Fibroblast of skin of right biceps (primary cell): ENCODE results near the gene STX18.
A peak's percentile ranks its signal among the peaks of the same experiment; 100 is the strongest.
"Not testable (repeated sequence)": the region's sequence is repeated elsewhere in the genome, so short reads cannot be mapped to it uniquely, and the experiment has no call there.

Experiments used
- DNase-seq: peaks from one replicate; pipeline ENCODE4 v3.0.0-alpha.2; 2013

The STX18 gene

DNA sequence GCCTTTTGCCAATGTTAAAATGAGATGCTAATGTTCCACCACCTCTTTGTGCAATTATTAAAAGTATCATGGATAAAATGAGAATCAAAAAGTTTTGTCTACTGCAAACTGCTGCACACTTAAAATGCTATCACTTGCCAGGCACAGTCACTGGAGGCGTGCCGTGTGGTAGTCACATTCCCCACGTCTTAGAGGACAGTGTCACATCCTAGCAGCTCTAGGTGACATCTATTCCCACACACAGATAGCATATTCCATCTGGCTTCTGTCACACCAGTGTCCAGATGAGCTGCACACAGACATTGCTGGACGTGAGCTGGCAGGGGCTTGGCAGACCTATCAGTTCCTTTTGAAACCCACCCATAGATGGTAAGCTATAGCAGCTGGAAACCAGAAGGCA lies 107.9 kb downstream of the STX18 start:
- DNase-seq = no peak

DNA sequence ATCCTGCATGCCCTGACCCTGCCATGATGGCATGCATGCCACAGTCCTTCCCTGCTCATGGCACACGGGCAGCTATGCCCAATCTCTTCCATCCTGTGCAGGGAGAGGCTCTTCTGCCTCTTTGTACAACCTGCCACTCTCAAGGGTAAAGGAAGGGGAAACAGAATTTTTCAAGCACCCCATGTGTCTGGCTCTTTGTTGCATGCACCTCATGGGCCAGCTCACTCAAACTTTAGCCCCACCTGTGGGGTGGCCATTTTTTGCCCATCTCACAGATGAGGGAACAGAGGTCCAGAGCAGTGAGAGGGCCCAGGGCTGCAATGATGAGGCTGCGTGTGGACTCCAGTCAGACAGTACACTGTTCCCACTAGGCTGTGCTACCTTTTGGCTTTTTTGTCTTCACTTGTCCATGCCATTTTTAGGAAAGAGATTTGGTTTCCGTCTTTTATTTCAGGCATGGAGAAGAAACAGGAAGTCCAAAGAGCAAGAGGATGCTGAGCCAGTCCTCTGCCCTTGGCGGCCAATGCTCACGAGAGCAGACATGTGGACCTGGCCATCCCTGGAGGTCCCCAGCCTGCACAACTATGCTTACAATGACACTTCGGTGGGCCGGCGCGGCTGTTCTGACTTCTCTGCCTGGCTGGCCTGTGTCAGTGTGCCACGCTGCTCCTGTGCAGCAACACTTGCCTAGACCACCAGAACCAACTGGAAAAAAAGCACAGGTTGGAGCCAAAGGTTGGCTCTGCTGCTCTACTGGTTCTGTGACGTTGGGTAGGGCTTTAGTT lies 109.3 kb downstream of the STX18 start:
- DNase-seq = no peak

DNA sequence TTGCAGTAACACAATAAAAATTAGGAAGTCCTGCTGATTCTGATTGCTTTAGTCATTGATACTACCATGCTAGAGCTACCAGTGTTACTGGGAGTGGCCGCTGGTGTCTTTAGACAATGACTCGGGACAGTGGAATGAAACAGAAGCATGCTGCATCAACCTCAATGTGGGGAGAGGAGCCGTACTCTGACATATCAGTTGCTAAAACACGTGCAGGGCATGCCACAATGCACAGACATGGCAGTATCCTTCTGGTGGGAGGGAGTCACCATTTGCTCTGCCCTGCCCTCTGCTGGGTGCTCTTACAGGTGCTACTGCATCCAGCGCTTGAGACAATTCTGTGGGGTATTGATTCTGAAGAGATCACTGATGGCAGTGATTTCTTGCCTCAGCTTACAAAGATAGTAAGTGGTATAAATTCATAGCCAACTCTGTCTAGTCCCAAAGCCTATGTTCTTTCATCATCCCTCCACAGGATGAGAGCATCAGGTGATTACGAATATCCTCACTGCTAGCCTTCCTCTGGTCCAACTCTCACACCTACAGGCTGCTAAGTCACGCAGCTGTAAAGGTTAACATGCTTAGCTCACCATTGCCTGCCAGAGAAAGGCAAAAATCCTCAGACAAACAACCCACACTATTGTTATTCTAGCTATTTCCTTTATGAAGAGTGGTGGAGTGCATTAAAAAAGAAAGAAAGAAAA lies 111.2 kb downstream of the STX18 start:
- DNase-seq = peak; percentile 95

DNA sequence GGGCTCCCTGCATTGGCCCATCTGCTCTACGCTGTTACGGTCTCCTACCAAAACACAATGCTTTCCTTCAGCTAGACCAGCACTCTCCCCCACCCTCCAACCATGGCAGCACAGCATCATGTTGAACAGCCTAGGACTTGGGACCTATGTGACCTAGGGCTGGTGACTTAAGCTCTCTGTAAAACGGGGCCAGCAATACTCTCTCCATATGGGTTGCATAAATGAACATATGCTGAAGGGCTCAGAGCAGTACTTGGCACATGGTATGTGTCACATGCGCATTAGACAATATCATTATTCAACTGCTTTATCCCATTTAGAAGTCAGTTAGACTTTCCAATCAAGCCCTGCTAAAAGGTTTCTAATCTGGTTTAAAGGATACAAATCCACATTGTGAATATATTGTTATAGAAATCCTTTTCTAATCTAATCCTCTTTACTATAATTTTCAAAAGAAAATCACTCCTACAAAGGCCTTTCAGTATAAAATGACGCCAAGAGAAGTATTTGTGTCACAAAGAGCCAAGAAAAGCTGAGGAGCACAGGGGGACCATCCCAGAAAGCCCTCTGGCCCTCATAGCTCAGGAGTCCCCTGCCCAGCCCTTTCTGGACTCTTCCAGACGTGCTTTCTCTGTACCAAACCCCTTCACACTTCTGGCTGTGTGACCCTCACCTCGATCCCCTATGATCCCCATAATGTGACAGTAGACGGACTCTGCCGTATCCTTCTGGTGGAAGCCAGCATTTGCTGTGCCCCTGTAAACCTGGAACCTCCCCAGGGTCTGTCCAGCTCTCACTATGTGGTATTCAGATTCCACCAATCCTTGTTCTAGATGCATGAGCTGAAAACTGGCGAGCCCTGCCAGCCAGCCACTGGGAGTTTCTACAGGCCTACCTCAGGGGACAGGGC lies 112.6 kb downstream of the STX18 start:
- DNase-seq = no peak

DNA sequence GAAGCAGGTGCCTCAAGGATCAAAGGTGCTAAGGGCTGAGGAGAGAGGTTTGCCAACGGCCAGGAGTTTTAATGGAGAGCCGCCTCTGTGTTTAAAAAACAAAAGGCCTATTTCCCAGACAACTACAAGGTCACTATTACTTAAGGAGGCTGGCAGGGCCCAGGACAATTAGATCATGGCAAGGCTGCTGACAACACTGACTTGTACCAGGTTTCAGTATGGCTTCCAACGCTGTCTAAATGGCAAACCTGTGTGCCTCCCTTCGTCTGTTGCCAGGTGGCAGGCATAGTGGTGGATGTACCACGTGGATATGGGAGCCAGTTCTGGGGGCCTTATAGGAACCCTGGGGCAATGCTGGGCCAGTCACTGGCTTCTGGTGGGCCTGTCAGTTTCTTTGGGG lies 114.0 kb downstream of the STX18 start:
- no peak for DNase-seq

DNA sequence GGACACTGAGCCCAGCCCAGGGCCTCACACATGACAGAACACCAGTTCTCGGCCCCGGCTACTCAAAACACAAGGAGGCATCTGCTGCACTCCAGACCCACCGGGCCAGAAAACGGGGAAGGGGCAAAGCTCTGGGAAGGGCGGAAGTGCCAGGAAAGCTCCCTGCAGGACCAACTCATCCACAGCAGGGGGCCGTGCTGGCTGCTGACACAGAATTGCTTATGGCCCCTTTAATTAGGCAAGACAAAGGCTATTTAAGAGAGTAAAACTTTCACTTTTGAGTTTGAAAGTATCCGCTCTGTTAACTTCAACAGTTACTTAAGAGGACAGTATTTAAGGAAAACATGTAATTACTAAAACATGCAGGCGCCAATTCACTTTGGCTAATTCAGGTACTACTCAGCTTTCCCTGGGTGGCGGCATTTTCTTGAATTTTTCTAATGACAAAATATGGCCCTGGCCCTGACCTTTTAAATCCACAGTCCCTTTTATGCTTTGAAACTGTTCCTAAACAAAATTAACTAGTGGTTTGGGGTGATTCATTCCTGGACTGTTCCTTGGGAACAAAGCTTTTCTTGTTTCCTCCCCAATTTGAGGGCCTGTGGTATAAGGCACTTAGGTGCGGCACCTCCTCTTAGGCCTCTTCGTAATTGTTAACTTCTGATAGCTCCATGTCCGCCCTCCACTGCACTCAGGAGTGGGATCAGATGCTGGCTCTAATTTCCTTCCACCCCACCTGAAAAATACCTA lies 114.6 kb downstream of the STX18 start:
- no peak for DNase-seq

DNA sequence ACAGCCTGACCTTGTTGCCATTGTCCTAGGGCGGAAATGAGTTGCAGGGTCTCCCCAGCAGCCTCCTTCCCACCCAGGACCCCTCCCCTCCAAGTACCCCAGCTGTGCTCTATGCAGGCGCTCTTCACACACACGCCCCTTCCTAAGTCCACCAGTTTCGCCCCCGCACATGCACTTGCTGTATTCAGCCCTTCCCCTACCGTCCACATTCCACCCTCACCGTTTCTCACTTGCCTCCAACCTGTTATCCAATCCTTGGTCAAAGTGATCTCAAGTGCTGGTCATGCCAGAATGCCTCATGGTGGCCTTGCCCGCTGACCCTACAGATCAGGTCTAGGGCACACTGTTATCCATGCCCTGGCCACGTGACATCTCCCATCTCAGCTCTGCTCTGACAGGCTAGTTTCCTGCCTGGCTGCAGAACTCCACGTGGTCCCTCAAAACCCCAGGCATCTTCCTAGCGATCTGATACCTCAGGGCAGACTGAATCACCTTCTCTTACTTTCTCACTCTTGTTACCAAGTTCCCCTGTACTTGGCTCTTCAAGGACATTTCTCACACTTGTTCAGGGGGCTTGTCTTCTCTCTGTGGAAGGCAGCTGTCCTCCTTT lies 115.2 kb downstream of the STX18 start:
- DNase-seq = no peak

DNA sequence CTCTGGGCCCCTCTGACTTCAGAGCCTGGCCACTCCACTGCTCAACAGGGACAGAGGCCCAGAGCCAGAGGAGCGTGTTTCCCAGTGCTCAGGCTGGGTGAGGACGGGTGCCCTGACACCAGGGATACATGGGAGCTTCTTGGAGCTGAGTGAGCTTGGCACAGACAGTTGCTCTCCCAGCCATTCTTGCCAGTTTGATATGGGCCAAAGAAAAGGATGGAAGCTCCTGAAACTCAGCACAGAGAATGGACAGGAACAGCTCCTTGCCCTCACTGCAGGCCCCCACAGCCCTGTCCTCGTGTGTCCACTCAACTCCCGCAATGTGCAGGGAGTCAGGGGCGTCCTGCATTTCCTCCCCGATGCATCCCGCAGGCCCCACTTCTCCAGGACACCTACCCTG lies 116.2 kb downstream of the STX18 start:
- DNase-seq = no peak

DNA sequence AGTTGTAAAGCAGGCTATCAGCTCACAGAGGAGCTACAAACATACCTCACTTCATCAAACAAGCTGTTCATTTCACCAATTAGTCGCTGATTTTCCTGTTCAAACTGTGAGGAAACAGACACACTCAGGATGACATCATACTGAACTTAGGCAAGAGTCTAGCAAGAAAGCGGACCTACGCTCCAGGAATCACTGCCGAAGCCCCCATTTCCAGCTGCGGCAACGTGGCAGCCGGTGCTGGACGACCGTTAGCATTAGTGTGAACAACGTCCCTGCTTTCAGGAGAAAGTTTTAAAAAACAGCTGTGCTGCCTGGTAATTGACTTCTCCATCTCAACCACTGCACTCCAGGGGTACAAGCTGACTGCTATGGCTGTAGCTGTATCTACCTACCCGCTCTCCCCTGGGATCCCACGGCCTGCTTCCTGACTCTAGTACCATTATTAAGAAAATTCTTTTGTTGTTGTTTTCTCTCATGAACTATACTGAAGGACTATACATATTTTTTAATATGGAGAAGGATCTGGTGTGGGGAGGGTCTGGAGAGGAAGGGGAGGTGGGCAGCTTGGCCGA lies 116.6 kb downstream of the STX18 start:
- DNase-seq = no peak

DNA sequence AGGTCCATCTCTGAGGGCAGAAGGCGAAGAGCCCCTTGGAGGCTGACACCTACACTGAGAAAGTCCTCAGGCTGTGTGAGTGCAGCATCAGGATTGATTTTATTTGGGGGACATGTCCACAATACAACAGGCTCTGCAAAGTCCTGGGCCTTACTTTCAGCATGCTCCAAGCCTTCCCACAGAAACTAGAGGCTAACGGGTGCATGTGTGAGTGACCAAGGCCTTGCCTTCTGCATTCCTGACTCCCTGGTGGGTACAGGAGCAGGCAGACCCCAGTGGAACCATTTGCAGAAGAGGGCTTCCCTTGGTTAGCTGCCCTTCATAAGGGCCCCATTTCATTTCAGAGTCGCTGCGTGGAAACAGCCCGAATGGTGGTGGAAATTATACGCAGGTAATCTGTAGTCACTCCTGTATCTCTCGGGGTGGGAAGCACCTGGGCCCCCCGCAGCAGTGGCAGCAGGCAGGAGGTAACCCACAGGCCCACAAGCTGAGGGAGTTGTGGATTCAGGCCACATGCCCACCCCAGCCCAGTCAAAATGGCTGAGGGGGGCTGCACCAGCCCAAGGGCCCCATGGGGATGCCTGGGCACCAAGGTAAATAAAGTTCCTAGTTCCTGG lies 117.2 kb downstream of the STX18 start:
- no peak for DNase-seq

DNA sequence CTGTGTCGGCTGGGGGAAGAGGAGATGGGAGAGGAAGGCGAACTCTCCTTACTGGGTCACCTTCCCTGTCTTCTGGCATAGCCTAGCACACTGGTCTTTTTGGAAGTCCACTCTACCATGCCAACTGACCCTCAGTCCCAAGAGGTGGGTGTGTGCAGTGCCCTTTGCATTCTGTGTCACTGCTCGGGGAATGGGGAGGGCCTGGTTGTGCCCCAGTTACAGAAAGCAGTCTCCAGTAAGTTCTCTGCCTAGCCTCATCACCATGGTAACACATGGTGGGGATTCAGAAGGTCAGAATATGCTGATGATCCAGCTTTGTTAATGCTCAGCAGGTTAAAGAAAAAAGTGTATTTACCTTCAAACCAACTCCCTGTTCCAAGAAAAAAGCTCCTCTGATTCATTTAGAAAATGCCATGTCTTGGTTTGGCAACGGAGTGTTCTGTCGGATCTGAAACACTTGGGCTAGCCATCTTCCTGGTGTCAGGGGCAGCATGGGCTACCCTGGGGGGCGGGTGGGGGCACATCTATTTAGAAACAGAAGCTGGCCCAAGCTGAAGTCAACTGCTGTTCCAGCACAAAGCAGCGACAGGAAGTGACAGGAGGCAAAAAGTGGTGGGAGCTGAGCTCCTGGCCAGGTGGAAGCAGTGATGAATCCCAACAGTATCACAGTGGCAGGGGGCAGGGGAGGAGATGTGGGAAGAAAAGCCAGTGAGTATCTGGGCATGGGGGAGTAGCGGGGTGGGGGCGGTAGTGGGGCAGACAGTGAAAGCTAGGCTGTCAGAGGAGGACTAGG lies 117.9 kb downstream of the STX18 start:
- DNase-seq = no peak

DNA sequence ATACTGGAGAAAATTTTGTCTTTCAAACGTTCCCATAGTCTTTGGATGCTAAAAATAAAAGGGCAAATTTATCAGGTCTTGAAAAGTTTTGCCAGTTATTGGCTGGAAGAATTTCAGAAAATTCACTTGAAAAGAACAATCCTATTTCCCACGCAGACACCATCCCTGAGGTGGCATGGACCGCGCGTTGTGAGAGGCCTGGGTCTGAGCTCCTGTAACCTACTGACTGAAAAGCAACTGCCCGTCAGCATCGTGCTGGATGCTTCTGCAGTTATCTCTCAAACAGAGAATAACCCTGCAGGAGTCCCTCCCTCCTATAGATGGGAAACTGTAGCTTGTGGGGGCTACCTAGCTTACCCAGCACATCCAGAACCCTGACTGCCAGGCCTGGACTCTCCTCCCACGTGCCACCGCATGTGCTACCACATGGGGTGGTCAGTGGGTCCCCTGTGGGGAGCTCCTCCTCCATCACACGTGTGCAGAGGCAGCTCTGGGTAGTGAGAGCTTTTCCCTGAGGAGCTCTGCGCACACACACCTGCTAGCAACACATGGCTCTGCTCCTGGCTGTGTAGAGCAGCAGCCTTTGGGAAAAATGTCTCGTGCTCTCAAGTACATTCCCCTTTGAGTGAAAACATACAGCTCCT lies 118.9 kb downstream of the STX18 start:
- no peak for DNase-seq

DNA sequence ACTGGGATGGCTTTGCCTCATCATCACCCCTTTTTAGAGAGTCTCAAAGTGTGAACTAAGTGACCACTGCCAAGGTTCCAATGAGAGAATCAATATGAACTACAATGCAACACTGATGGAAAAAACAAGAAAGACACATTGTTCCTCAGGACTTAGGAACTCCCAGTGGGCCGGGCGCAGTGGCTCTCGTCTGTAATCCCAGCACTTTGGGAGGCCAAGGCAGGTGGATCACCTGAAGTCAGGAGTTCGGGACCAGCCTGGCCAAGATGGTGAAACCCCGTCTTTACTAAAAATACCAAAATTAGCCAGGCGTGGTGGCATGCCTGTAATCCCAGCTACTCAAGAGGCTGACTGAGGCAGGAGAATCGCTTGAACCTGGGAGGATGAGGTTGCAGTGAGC lies 119.7 kb downstream of the STX18 start:
- not testable (repeated sequence) for DNase-seq

DNA sequence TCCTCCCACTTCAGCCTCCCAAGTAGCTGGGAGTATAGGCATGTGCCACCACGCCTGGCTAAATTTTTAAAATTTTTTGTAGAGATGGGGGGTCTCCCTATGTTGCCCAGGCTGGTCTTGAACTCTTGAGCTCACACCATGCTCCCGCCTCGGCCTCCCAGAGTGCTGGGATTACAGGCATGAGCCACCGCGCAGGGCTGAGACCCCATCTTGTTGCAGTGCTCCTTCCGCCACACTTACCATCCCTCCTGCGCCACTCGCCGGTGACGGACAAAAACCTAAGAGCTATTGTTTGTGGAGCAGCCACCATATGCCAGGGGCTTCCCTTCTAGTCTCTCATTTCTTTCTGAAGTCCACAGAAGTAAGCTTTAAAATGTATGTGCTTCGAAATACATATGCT lies 120.5 kb downstream of the STX18 start:
- DNase-seq = no peak

DNA sequence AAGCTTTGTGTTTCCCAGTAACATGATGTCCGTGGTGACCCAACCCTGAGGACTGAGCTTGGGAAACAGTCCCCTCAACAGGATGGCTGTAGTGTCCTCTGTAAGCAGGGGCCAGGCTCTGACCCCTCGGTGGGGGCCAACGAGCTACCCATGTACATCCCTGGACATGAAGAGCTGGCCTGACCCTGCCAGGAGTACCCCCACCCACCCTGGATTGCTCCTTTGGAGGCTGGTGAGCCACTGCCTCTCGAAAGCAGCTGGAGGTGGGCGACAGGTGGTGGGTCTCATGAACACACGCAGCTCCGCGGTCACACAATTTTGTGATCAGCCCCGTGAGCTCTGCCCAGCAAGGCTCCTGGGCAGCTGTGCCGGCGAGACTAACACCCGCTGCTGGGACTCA lies 121.4 kb downstream of the STX18 start:
- DNase-seq = no peak

DNA sequence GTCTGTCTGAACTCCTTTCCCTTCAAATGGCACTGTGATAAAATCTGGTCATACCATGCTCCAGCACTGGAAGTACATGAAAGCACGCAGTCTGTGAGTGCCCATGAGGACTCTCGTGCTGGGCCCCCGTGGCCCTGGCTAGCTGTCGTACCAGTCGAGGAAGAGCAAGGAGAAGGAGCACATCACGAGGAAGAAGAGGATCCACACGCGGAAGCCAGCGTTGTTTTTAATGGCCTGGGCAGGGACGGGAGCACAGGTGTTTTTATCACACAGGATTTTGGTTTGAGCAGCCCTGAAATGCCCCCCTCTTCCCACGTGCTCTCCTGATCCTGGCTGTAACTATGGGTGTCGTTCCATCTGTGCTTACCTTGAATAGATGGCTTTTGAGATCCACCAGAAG lies 122.0 kb downstream of the STX18 start:
- DNase-seq = no peak

DNA sequence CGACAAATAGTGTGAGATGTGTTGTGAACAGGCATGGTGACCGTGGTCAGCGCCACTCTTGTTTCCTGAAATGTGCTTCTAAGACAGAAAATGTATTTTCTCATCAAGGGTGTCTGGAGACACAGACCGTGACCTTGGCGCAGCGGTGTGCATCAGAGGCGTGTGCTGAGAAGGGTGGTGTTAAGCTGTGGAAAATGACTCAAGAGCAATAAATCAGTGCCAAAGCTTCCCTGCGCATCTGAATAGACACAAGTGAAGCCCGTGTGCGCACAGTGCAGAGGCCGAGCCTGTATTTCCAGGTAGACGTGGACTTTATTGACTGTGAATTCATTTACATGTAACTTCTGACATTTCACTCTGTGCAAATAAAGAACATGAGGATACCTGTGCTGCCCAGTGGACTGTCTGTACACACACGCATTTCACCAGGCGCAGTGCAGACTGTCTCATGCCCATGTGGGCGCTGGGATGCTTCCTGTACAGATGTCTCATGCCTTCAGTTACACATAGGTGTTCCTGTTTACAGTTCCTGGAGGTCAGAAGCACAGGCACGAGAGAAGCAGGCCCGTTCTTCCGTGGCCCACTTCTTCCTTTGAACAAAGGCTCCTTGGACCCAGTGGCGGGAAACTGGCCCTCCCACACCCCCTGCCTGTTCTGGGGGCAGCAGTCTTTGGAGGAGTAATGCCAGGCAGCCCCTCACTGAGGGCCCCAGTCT lies 123.0 kb downstream of the STX18 start:
- no peak for DNase-seq

DNA sequence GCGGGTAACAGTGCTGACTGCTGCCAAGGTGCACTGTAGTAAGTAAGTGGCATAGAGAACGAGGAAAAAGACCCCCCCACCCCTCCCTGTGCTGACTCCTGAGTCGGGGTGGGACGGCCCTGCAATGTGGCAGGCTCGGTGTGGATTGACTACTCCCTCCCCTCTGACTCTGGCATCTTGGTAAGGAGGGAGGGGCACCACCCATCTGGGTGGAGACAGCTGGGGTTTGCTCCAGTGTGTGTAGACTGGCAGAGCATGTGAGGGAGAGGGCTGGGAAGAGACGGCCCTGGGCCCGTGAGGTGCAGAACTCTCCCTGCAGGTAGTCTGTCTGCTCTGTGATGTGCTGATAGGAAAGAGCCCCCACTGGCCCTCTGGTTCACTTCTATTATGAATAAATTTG lies 124.0 kb downstream of the STX18 start:
- DNase-seq = no peak

DNA sequence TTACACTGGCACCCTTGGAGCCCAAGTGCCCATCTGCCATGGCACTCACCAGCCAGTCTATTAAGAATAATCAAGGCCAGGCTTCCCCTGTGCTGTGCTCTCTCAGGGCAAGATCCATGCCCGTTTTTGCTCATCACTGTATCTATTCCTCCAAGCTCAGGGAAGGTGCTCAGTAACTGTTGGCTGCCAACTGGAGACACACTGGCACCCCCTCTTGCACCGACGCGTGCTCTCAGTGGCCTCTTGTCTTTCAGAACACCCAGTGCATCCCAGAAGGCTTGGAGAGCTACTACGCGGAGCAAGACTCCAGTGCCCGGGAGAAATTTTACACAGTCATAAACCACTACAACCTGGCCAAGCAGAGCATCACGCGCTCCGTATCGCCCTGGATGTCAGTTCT lies 124.9 kb downstream of the STX18 start:
- DNase-seq = no peak
